Skin epidermis (tissue), 12 donors: ENCODE data around the gene FHOD3.
"Not testable (repeated sequence)": the region's sequence is repeated elsewhere in the genome, so short reads cannot be mapped to it uniquely, and the experiment has no call there.

Source experiments
- H3K27ac ChIP-seq, 21 experiments: fragments of 200-600 bp; sonication (generic) in 11 of 21; one replicate each; pipeline ENCODE4 v1.5.0; 2020; ENCODE audit warnings: mild to moderate bottlenecking in 3 of 21, inconsistent platforms in 2 of 21, moderate library complexity in 2 of 21
- H3K4me3 ChIP-seq, 7 experiments: fragments of 200-600 bp; sonication (generic) in 2 of 7; one replicate each; pipeline ENCODE4 v1.5.0; 2020; ENCODE audit warnings: inconsistent platforms in 2 of 7, mild to moderate bottlenecking in 2 of 7, moderate library complexity in 1 of 7

Gene FHOD3

DNA sequence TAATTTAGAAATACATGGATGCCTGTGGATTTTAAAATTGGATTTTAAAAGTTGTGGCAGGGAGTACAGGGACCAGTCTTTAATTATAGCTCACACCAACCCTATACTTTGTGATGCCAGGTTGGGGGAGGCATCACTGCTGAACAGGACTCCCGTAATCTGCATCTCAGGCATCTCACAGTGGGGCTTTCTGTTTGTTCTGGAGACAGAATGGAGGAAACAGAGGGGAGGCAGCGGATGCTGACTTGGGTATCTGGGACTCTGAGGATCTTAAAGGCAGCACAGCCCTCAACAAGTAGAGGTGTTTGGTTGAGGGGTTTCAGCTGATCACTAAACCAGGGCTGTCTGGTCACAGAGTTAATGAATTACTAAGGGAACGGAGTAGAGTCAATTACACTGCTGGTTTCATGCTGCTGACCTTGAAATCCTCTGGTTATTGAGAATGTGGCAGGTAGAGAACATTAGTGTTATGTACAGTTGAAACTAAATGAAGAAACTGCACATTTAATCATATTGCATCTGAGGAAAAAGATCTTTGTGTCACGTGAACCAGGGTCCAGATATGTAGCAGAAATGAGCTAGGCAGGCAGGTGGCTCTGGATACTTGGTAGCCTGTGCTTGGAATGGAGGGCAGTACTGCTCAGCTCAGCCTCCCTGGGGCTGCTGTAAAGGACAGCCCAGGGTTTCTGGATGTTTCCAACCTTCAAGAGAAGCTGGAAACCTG lies 40.3 kb downstream of the FHOD3 start:
- no peak overlapping the region for H3K4me3 ChIP-seq
- no peak overlapping the region for H3K27ac ChIP-seq

DNA sequence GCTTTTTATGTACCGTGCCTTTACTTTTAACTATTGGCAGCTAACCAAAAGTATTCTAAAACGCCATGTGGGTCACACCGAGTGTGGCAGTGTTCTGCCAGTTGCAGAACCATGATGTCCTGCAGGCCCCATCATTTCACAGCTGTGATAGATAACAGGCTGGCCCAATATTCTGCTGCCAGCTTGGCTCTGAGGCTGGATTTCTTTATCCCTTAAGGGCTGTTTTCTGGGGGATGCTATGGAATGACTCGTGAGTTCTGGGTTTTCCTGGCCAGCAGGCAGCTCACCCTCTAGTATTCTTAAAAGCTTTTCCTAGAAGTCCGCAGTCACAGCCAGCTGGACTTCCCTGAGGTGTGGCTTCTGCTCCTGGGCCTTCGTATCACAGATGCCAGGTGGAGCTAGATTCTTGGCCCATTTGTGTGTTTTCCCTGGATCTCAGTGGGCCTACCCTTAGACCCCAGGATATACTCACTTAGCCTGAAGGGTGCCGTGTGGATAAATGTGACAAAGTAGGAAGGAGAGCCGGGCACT lies 41.0 kb downstream of the FHOD3 start:
- H3K27ac ChIP-seq = no peak overlapping the region

DNA sequence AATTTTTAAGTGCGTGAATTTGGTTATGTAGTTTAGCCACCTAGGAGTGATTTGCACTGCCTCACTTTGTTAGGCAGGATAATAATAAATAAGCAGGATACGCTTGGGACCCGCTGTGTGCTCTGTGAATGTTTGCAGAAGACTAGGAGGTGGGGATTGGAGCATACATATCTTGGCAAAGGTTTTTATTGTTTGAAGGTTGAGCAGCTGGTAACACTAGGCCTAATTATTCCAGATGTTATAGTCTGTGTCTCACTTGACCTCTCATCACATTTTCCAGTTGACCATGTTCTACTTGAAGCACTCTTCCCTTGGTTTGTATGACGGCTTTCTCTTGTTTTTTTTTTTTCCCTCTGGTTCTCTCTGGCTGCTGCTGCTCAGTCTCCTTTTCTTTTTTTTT lies 42.7 kb downstream of the FHOD3 start:
- Histone ChIP-seq H3K27ac (no peak overlapping the region), H3K4me3 (no peak overlapping the region)

More for the DNA sequence above, 41.0 kb downstream of the FHOD3 start:
- no peak overlapping the region for H3K4me3 ChIP-seq

DNA sequence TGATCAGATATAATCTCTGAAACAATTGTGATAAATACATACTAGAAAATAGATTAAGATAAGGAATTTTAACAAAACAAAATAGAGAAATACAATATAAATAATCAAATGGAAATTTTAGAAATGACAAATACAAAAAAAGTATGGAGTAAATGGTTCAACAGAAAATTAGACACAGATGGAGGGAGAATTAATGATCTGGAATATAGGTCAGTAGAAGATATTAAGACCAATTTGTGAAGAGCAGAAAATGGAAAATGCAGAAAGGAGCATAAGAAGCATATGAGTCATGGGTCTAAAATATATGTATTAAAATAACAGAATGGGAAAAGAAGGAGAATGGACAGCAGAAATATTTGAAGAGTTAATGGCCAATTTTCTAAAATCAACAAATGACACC lies 44.4 kb downstream of the FHOD3 start:
- Histone ChIP-seq H3K27ac (no peak overlapping the region), H3K4me3 (no peak overlapping the region)

DNA sequence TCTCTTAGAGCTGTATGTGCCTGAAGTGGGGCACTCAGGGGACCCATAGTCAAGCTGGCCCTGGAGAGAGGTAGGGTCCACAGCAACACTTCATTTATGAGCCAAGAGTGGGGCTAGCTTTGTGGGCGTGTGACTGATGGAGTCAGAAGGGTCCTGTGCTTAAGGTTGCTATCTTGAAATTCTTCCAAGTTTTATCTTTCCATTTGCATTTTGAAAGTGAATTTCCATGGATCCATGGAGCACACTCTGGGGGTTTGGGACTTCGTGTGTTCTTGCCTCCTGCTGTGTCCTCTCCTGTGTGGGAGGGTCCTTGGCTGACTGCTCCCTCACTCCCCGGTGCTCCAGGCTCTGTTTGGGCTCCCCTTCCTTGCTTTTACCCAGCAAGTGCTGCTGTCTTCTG lies 50.8 kb downstream of the FHOD3 start:
- no peak overlapping the region for H3K27ac ChIP-seq
- H3K4me3 ChIP-seq = no peak overlapping the region

DNA sequence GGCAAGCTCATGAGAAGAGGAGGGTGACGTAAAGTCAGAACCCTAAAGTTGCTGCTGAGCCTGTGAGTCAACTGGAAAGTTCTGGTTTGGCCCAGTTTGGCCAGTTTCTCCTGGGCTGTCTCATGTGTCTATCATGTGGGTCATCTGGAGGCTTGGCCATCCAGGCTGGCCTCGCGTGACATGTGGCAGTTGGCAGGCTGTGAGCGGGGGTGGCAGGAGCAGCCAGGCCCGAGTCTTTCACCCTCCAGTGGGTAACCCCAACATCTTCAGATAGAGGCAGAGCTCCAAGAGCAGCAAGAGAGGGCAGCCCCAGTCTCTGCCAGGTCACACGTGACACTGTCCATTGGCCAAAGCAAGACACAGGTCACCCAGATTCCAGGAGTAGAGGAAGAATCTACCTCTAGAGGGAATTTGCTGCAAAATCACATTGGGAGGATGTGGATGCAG lies 51.5 kb downstream of the FHOD3 start:
- Histone ChIP-seq H3K27ac (no peak overlapping the region), H3K4me3 (no peak overlapping the region)

DNA sequence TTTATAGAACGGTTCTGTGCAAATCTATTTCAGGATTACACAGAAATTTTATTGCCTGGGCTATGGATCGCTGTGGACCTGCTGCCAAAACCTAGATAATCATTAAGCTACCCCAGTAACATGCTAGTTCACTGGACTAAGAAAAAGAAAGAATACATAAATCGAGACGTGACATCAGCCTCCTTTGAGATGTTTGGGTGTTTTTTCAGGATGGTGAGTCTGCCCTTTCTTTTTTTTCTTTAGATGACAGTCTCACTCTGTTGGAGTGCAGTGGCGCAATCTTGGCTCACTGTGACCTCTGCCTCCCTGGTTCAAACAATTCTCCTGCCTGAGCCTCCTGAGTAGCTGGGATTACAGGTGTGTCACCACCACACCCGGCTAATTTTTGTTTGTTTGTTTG lies 52.0 kb downstream of the FHOD3 start:
- H3K4me3 ChIP-seq = no peak overlapping the region

DNA sequence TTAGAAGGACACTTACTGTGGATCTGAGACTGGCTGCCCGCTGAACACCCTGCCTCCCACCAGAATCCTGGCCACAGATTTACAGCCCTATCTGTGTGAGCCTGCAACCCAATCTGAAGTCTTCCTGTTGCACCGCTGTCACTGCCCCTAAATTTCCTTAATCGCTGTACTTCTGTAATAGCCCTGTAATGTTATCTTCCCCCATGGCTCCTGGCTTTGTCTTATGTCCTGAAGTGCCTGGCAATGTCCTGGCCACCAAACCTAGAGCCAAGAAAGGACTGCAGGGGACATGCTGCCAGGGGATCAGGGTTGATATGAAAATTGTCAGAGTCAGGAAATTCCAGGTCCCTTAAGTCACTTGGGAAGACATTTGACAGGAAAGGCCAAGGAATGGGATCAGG lies 52.7 kb downstream of the FHOD3 start:
- H3K27ac ChIP-seq = no peak overlapping the region
- H3K4me3 ChIP-seq = no peak overlapping the region

More for the DNA sequence above, 52.0 kb downstream of the FHOD3 start:
- no peak overlapping the region for H3K27ac ChIP-seq

DNA sequence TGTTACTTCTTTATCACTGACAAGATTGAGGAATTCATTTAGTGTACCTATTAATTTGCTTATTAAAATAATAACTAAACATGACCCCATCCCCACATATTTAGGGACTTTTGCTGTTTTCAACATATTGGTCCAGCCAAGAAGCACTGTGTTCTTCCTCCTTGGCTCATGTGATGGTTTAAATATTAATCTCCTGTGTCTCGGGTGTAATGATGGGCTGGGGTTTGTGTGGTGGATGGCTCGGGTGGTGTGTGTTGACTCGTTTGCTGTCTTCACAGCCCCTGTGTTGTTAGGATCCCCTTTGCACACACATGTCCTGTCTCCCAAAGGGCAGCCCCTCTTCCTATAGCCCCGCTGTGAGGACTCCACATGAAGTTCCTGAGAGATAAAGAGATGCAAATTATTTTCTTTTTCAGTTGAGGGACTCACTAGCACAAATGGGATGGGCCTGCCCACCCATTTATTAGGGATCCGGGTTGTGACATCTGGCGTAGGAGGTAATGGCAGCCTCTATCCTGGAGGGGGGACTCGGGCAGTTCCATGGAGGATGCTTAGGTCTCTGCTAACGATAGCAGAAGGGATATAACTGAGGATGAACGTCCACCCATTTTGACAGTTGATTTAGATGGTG lies 53.4 kb downstream of the FHOD3 start:
- H3K4me3 ChIP-seq = no peak overlapping the region
- H3K27ac ChIP-seq = no peak overlapping the region

DNA sequence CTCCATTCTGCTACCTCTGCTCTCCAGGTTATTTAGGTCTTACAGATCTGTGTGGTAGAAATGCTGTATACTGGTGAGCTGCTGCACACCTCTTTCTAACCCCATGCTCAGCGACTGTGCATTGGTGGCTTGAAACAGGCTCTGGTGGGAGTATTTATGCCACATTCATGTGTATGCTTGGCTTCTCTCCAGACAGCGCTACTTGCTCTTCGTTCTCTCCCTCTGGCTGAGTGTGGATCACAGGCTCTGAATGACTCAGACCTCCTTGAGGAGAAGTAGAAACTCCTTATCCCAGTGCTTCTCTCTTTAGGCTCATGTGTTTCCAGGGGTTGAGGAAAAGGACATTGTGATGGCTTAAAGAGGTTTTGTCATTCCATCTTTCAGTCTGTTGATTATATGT lies 54.9 kb downstream of the FHOD3 start:
- no peak overlapping the region for H3K4me3 ChIP-seq
- no peak overlapping the region for H3K27ac ChIP-seq

DNA sequence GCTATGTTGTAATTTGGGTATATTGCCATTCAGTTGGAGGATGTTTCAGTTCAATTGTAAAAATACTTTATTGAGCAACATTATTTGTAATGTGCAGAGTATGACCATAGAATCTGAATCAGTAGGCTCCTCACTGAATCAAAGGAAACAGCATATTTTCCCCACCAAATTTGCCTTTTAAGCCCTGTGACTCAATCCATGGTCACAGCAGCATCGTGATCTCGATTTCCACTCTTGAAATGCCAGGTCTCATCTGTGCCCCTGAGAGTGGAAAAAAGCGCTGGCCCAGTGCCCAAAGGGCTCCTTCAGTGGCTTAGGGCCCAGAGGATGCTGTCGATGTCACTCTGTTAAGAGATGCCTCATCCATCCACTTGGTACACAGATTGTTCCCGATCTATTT lies 57.5 kb downstream of the FHOD3 start:
- no peak overlapping the region for H3K4me3 ChIP-seq
- H3K27ac ChIP-seq = peak overlapping the region in 1 of 21 experiments; percentile 36

DNA sequence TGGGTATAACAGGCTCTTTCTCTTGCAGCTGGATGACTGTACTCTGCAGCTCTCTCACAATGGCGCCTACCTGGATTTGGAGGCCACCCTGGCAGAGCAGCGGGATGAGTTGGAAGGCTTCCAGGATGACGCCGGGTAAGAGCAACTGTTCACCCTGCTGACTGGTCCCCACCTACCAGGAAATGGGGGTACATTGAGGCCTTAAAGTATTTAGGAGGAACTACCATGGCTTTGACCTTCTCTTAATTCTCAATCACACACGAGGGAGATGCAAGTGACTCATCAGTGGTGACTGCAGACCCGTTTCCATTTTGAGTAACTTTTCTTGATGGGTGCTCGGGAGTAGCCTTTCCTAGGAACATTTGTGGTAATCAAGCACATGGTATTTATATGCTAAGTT lies 58.0 kb downstream of the FHOD3 start:
- peak overlapping the region in 1 of 21 experiments; percentile 36 for H3K27ac ChIP-seq
- no peak overlapping the region for H3K4me3 ChIP-seq

DNA sequence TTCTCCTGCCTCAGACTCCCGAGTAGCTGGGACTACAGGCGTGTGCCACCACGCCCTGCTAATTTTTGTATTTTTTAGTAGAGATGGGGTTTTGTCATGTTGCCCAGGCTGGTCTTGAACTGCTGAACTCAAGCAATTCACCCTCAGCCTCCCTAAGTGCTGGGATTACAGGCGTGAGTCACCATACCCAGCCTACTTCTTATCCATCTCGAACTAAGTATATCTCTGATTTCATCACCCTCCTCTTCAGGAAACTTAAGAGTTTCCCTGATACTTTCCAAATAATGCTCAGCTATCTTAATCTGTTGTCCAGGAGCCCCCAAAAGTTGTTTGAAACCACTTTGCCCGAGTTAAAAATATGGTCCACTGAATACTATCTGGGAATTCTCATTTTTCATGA lies 59.2 kb downstream of the FHOD3 start:
- H3K4me3 ChIP-seq, H3K27ac ChIP-seq: not testable (repeated sequence)

DNA sequence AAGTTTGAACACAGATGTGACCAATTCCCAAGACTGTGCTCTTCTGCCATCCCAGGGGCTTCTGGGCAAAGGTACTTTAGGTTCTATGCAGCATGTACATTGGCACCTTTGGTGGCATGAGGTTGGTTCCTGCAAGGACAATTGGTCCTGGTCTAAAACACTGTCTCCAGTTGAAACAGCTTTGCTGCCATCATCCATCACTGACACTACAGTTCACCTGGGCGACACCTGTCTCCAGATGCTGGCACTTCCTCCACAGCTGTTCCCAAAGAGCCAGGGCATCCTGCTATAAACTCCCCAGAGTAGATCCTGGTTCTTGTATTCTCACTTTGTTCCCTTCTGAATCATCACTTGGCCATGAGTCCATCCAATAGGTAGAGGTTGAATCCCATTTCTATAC lies 60.6 kb downstream of the FHOD3 start:
- no peak overlapping the region for H3K4me3 ChIP-seq
- no peak overlapping the region for H3K27ac ChIP-seq

DNA sequence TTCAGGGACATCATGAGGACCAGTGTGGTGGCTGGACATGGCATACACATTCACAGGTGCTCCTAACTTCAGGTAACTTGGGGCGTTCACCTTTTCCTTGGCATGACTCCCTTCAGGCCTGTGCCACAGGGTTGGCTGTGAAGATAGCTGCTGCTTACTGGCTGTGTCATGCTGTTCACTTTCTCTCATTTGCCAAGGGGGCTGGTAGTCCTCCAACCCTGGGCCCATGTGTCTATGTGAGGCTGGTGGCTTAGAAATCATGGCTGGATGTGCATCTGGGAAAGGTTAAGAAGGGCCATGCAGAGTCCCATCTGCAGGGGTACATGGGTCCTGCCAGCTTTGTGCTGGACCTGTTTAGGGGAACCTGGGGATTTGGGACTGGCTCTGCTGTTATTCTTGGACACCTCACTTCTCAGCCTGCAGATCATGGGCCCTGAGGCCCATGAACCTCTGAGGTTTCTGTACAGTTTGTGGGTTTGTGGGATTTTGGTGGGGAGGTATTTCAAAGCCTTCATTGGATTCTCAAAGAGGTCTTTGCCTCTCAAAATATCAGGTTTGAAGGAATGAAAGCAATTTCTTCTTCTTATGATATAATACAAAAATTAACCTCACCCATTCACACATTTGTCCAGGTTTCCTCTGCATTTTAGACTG lies 62.9 kb downstream of the FHOD3 start:
- Histone ChIP-seq H3K27ac (no peak overlapping the region), H3K4me3 (no peak overlapping the region)

DNA sequence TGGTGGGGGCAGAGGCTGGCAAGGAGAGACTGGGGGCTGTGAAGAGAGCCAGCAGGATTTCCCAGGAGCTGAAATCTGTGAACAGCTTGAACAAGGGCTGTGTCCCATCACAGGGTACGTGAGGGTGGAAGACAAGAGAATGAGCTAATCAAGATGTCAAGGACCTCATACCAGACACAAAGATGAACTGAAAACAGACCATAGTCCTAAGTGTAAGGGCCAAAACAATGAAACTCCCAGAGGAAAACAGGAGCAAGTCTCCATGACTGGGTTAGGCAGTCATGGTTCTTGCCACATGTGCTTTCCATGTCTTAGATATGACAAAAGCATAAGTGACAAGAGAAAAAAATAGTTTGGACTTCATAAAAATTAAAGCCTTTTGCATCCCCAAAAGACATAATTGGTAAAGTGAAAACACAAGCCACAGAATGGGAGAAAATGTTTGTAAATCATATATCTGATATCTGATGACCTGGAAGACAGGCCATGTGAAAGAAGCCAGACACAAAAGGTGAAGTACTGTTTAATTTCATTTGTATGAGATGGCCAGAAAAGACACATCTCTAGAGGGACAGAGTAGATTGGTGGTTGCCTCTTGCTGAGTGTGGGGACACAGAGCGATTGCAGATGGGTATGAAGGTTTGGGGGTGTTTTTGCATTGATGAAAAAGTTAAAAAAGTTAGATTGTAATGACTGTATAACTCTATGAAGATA lies 67.6 kb downstream of the FHOD3 start:
- H3K27ac ChIP-seq = no peak overlapping the region

DNA sequence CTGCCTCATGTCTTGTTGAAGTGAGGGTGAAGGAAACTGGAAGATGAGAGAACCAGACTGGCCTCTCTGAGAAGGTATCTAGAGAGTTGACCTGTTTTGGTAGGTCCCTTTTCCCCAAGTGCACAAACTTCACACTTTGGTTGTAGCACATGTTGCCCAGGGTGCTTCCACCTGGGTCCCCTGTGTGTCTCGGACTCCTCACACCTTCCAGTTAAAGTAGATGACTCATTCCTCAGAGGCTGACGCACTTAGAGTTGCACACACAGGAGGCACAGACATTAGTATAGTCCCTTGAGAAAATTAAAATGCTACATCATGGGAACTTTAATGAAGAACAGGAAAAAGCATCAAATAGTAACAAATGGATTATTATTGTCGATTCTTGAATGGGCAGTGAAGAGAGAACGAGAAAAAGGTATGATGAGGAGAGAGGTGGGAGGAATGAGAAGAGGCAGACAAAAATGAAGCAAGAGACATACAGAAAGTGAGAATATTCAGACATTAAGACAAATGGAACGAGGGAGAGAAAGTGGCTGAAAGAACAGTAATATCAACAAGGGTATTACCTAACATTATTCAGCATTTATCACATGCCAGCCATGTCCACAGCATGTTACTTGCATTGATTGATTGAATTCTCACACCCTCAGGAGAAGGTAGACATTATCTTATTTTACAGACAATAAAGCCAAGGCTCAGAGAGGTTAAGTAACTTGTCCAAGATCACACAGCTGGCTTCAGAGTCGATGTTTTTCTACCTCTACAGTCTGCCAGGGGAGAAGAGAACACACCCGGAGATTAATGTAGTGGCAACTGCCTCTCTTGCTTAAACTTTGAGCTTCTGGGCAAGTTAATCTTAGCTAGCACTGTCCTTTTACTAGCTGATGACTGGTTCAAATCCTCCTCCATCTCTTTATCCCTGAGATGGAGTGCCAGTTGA lies 68.6 kb downstream of the FHOD3 start:
- Histone ChIP-seq H3K27ac (no peak overlapping the region), H3K4me3 (no peak overlapping the region)

More for the DNA sequence above, 67.6 kb downstream of the FHOD3 start:
- H3K4me3 ChIP-seq = no peak overlapping the region

DNA sequence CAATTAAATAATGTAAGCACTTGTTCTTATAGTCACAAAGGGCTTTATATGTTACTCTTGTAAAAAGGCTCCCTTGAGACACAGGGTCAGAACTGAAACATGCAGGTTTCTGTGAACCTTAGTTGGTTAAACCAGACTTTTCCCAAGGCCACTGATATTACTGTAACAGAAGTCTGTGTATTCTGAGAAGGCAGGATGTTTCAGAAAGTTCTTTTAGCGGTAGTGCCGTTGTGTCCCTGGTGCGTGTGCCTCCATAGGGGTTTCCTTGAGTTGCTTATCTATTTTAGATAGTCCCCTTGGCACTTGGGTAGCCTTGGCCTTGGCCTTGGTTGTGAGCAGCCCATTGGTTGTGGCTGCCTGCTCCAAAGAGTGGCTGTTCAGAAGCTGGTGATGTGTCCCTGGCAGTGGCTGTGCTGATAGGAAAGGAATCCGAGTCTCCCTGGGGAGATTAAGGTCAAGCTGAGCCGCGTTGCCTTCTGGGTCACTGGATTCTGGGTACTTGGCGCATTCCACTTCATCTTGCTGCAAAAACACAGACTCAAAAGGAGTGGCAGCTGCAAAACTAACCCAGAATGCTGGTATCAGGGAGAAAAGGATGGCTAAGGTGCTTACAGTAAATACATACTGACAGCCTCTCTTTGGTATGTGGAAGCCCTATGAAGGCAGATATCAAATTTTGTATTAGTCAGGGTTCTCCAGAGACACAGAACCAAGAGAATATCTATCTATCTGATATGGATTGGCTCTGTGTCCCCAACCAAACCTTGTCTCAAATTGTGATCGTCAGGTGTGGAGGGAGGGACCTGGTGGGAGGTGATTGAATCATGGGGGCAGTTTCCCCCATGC lies 69.7 kb downstream of the FHOD3 start:
- Histone ChIP-seq H3K27ac (no peak overlapping the region), H3K4me3 (no peak overlapping the region)
